Motor neuron (in vitro differentiated cells): ENCODE results near the gene ADGRG6. TPM values are rescaled to one million over a fixed set of nuclear protein-coding genes. Genes with fewer than 3 reads are reported as not detected.

Experiments
- ATAC-seq, 8 experiments: fragments of 200-7000 bp; cut with Tn5 transposase; replicated peaks in 6 of 8; 2 replicates each; pipeline ENCODE4 v1.8.0; 2021; ENCODE audit warnings: mild to moderate bottlenecking in 8 of 8, moderate library complexity in 8 of 8
- H3K27ac ChIP-seq, 2 donors: fragments of 250-450 bp; sonication (Bioruptor Pico); 2 replicates each; pipeline ENCODE4 v1.9.0; 2021; ENCODE audit warnings: antibody characterized with exemption in 2 of 2, mild to moderate bottlenecking in 2 of 2, moderate library complexity in 1 of 2
- H3K4me1 ChIP-seq, 2 donors: fragments of 250-450 bp; sonication (Bioruptor Pico); replicated peaks in 1 of 2; 2 replicates each; pipeline ENCODE4 v1.6.1; 2021; ENCODE audit warnings: antibody characterized with exemption in 2 of 2, mild to moderate bottlenecking in 2 of 2, moderate library complexity in 1 of 2
- H3K4me3 ChIP-seq, 5 donors: fragments of 250-450 bp; sonication (Bioruptor Pico); 2 replicates each; pipeline ENCODE4 v1.9.0; 2021; ENCODE audit warnings: antibody characterized with exemption in 5 of 5, mild to moderate bottlenecking in 5 of 5, moderate library complexity in 4 of 5
- WGBS, 10 experiments: fragments of 450-650 bp; shearing (Covaris generic); methylation state at CpG; one replicate each; pipeline ENCODE4 v1.0.0; 2022; 5-methylcytosine and 5-hydroxymethylcytosine counted together
- in situ Hi-C, 9 experiments: fragments of 400-800 bp; cut with MboI; loops; one replicate each; pipeline ENCODE4 v1.15.0; 2021; ENCODE audit warnings: low sequenced_read_pairs in 9 of 9, low pct_unique_long_range_greater_than_20kb in 2 of 9; ENCODE audit not compliant: unreplicated experiment in 9 of 9
- total RNA-seq, 8 experiments: library from RNA; unstranded; fragments of 300-600 nt; gene quantifications; 2 replicates each; pipeline versions ENCODE4 v1.2.3 to v1.2.4, GENCODE V29; 2022

ADGRG6 gene
- total RNA-seq, 8 experiments from 2014 or later: 0.07 to 0.71 (median 0.53) TPM

- no peak overlapping the region for H3K27ac ChIP-seq
- in situ Hi-C loops: loop anchor here in 3 of 9 experiments (25.0 kb wide), 3 partner anchors 143 to 243 kb away; partner anchors contain the start of genes GJE1 (in 1 of the 3), NMBR (in 1 of the 3) and VTA1 (in 1 of the 3)
- 60 to 96% (median 85%) methylated on average over 1 to 4 of the region's 4 CpGs; no CpG with 5 or more reads in 2 of the 10 experiments for WGBS, 10 experiments
Measured at GRCh38 chr6:142380626-142381025, 78.8 kb downstream of the ADGRG6 start.

GRCh38 chr6:142381181-142381580, 79.4 kb downstream of the ADGRG6 start:
- in situ Hi-C loops: loop anchor here in 3 of 9 experiments (25.0 kb wide), 3 partner anchors 144 to 244 kb away; partner anchors contain the start of genes GJE1 (in 1 of the 3), NMBR (in 1 of the 3) and VTA1 (in 1 of the 3)
- WGBS, 10 experiments: 27 to 100% (median 83%) methylated on average over 1 to 2 of the region's 2 CpGs

More at GRCh38 chr6:142380626-142381025, 78.8 kb downstream of the ADGRG6 start:
- Histone ChIP-seq H3K4me1 (no peaks in the 10 kb centered on the region), H3K4me3 (no peak overlapping the region)
- no peak for ATAC-seq

GRCh38 chr6:142381845-142382378, 80.1 kb downstream of the ADGRG6 start:
- H3K4me3 ChIP-seq: no peak overlapping the region
- no peaks in the 10 kb centered on the region for H3K4me1 ChIP-seq
- ATAC-seq: no peak
- in situ Hi-C loops: loop anchor here in 3 of 9 experiments (25.0 kb wide), 3 partner anchors 145 to 245 kb away; partner anchors contain the start of genes GJE1 (in 1 of the 3), NMBR (in 1 of the 3) and VTA1 (in 1 of the 3)
- H3K27ac ChIP-seq: no peak overlapping the region
- WGBS, 10 experiments: 51 to 100% (median 89%) methylated on average over 3 to 5 of the region's 5 CpGs; no CpG with 5 or more reads in 1 of the 10 experiments

More at GRCh38 chr6:142381181-142381580, 79.4 kb downstream of the ADGRG6 start:
- no peaks in the 10 kb centered on the region for H3K4me1 ChIP-seq
- ATAC-seq: no peak
- no peak overlapping the region for H3K4me3 ChIP-seq
- H3K27ac ChIP-seq: no peak overlapping the region

- Histone ChIP-seq H3K4me1 (no peaks in the 10 kb centered on the region), H3K27ac (no peak overlapping the region), H3K4me3 (no peak overlapping the region)
- WGBS, 10 experiments: 33 to 100% (median 88%) methylated on average over 1 to 4 of the region's 4 CpGs; no CpG with 5 or more reads in 1 of the 10 experiments
- no peak for ATAC-seq
- in situ Hi-C loops: loop anchor here in 3 of 9 experiments (25.0 kb wide), 3 partner anchors 147 to 247 kb away; partner anchors contain the start of genes GJE1 (in 1 of the 3), NMBR (in 1 of the 3) and VTA1 (in 1 of the 3)
Measured at GRCh38 chr6:142384519-142385254, 82.9 kb downstream of the ADGRG6 start.

GRCh38 chr6:142385352-142385751, 83.5 kb downstream of the ADGRG6 start:
- in situ Hi-C loops: loop anchor here in 3 of 9 experiments (25.0 kb wide), 3 partner anchors 148 to 248 kb away; partner anchors contain the start of genes GJE1 (in 1 of the 3), NMBR (in 1 of the 3) and VTA1 (in 1 of the 3)

GRCh38 chr6:142386657-142387056, 84.8 kb downstream of the ADGRG6 start:
- no peaks in the 10 kb centered on the region for H3K4me1 ChIP-seq
- no peak overlapping the region for H3K27ac ChIP-seq
- H3K4me3 ChIP-seq: no peak overlapping the region
- no peak for ATAC-seq
- in situ Hi-C loops: loop anchor here in 3 of 9 experiments (25.0 kb wide), 3 partner anchors 149 to 249 kb away; partner anchors contain the start of genes GJE1 (in 1 of the 3), NMBR (in 1 of the 3) and VTA1 (in 1 of the 3)
- WGBS, 10 experiments: 88 to 100% (median 93%) methylated on average over 1 to 4 of the region's 4 CpGs; no CpG with 5 or more reads in 5 of the 10 experiments

More at GRCh38 chr6:142385352-142385751, 83.5 kb downstream of the ADGRG6 start:
- 75 to 100% (median 98%) methylated on average over 1 to 2 of the region's 2 CpGs for WGBS, 10 experiments
- Histone ChIP-seq H3K4me1 (no peaks in the 10 kb centered on the region), H3K4me3 (no peak overlapping the region), H3K27ac (no peak overlapping the region)
- no peak for ATAC-seq

GRCh38 chr6:142387997-142388815, 86.4 kb downstream of the ADGRG6 start:
- 5 to 48% (median 32%) methylated on average over 1 to 4 of the region's 4 CpGs for WGBS, 10 experiments
- H3K27ac ChIP-seq: no peak overlapping the region
- H3K4me1 ChIP-seq: no peaks in the 10 kb centered on the region
- in situ Hi-C loops: loop anchor here in 3 of 9 experiments (25.0 kb wide), 3 partner anchors 151 to 251 kb away; partner anchors contain the start of genes GJE1 (in 1 of the 3), NMBR (in 1 of the 3) and VTA1 (in 1 of the 3)
- H3K4me3 ChIP-seq: no peak overlapping the region
- peak in 5 of 8 experiments; percentile 55 to 83 (median 73) for ATAC-seq

- no peaks in the 10 kb centered on the region for H3K4me1 ChIP-seq
- no peak for ATAC-seq
- no peak overlapping the region for H3K27ac ChIP-seq
- in situ Hi-C loops: loop anchor here in 3 of 9 experiments (25.0 kb wide), 3 partner anchors 158 to 258 kb away; partner anchors contain the start of genes GJE1 (in 1 of the 3), NMBR (in 1 of the 3) and VTA1 (in 1 of the 3)
- 80 to 100% (median 93%) methylated on average over 1 to 3 of the region's 3 CpGs for WGBS, 10 experiments
- H3K4me3 ChIP-seq: no peak overlapping the region
Measured at GRCh38 chr6:142395266-142395665, 93.5 kb downstream of the ADGRG6 start.

- in situ Hi-C loops: loop anchor here in 3 of 9 experiments (25.0 kb wide), 3 partner anchors 158 to 258 kb away; partner anchors contain the start of genes GJE1 (in 1 of the 3), NMBR (in 1 of the 3) and VTA1 (in 1 of the 3)
- WGBS, 10 experiments: 78 to 100% (median 100%) methylated on average over 1 of the region's 1 CpG; no CpG with 5 or more reads in 3 of the 10 experiments
Measured at GRCh38 chr6:142395768-142396231, 94.0 kb downstream of the ADGRG6 start.

GRCh38 chr6:142398353-142398752, 96.5 kb downstream of the ADGRG6 start:
- ATAC-seq: no peak
- Histone ChIP-seq H3K27ac (no peak overlapping the region), H3K4me1 (peaks cover 0 to 2% of the 10 kb centered on the region in 2 donors), H3K4me3 (no peak overlapping the region)
- in situ Hi-C loops: loop anchor here in 3 of 9 experiments (25.0 kb wide), 3 partner anchors 161 to 261 kb away; partner anchors contain the start of genes GJE1 (in 1 of the 3), NMBR (in 1 of the 3) and VTA1 (in 1 of the 3)
- WGBS, 10 experiments: 43 to 100% (median 80%) methylated on average over 1 to 3 of the region's 4 CpGs; no CpG with 5 or more reads in 3 of the 10 experiments

More at GRCh38 chr6:142395768-142396231, 94.0 kb downstream of the ADGRG6 start:
- H3K4me1 ChIP-seq: peaks cover 0 to 1% of the 10 kb centered on the region in 2 donors
- H3K27ac ChIP-seq: no peak overlapping the region
- ATAC-seq: no peak
- no peak overlapping the region for H3K4me3 ChIP-seq

- in situ Hi-C loops: loop anchor here in 3 of 9 experiments (25.0 kb wide), 3 partner anchors 162 to 262 kb away; partner anchors contain the start of genes GJE1 (in 1 of the 3), NMBR (in 1 of the 3) and VTA1 (in 1 of the 3)
- Histone ChIP-seq H3K27ac (no peak overlapping the region), H3K4me3 (no peak overlapping the region), H3K4me1 (peaks cover 0 to 2% of the 10 kb centered on the region in 2 donors)
- 62 to 100% (median 84%) methylated on average over 1 to 2 of the region's 2 CpGs; no CpG with 5 or more reads in 2 of the 10 experiments for WGBS, 10 experiments
- no peak for ATAC-seq
Measured at GRCh38 chr6:142399739-142400138, 97.9 kb downstream of the ADGRG6 start.
